ENCODE results near the gene KIAA1549. TPM values are rescaled to one million over a fixed set of nuclear protein-coding genes. Genes with fewer than 3 reads are reported as not detected.

KIAA1549 gene
- total RNA-seq, 4 donors from 2014 or later: 2.3 to 3.2 (median 2.8) TPM

- intact Hi-C loops (cut with DNase I): no loop called here
- Histone ChIP-seq H3K4me1 (no peaks in the 10 kb centered on the region), H3K4me3 (no peak overlapping the region), H3K27me3 (no peaks in the 10 kb centered on the region), H3K27ac (replicated peaks in 1 of 4) (no peak overlapping the region), H3K36me3 (peaks cover 0 to 9% (median 0%) of the 10 kb centered on the region in 4 donors), H3K9me3 (no peaks in the 10 kb centered on the region)
- no peak for DNase-seq (ENCODE audit: extremely low spot score)
- TF ChIP-seq EP300 (IDR thresholded peaks at IDR 0.05) (no peak), CTCF (IDR thresholded peaks at IDR 0.05) (no peak), POLR2AphosphoS5 (IDR thresholded peaks at IDR 0.05) (no peak), POLR2A (IDR thresholded peaks at IDR 0.05; ENCODE audit: low read depth) (no peak)
- WGBS: 85% methylated on average over 10 of the region's 20 CpGs
Observed at GRCh38 chr7:138843632-138844580, 137.3 kb downstream of the KIAA1549 start.

DNA sequence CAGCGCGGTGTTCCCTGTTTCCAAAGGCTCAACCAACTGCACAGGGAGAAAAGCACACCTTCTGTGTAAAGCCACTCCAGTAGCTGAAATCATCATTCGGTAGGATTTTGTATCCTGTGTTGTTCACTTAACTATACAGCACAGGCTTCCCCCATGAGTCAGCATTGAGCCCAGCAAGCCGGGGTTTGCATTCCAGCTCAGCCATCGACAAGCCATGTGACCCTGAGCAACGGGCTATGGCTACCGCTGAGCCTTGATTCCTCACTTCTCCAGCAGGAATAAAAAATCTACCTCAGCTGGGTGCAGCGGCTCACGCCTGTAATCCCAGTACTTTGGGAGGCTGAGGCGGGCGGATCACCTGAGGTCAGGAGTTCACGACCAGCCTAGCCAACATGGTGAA lies 139.1 kb downstream of the KIAA1549 start:
- no peak overlapping the region for H3K27ac ChIP-seq (replicated peaks in 1 of 4)
- WGBS: 83% methylated on average over 12 of the region's 12 CpGs
- H3K36me3 ChIP-seq: peaks cover 0 to 15% (median 0%) of the 10 kb centered on the region in 4 donors
- no peak overlapping the region for H3K4me3 ChIP-seq
- H3K27me3 ChIP-seq: no peaks in the 10 kb centered on the region
- peaks cover 0 to 4% (median 0%) of the 10 kb centered on the region in 4 donors for H3K4me1 ChIP-seq
- TF ChIP-seq POLR2A (IDR thresholded peaks at IDR 0.05; ENCODE audit: low read depth) (no peak), CTCF (IDR thresholded peaks at IDR 0.05) (no peak), EP300 (IDR thresholded peaks at IDR 0.05) (no peak), POLR2AphosphoS5 (IDR thresholded peaks at IDR 0.05) (no peak)
- intact Hi-C loops (cut with DNase I): no loop called here
- no peak for DNase-seq (ENCODE audit: extremely low spot score)
- no peaks in the 10 kb centered on the region for H3K9me3 ChIP-seq

GRCh38 chr7:138838166-138838565 lies 143.0 kb downstream of the KIAA1549 start:
- no peak for TF ChIP-seq EP300 (IDR thresholded peaks at IDR 0.05)
- TF ChIP-seq POLR2A (IDR thresholded peaks at IDR 0.05; ENCODE audit: low read depth): no peak
- no peak for TF ChIP-seq CTCF (IDR thresholded peaks at IDR 0.05)
- TF ChIP-seq POLR2AphosphoS5 (IDR thresholded peaks at IDR 0.05): no peak
- WGBS: 86% methylated on average over 9 of the region's 9 CpGs
- Histone ChIP-seq H3K9me3 (no peaks in the 10 kb centered on the region), H3K4me3 (no peak overlapping the region), H3K27me3 (no peaks in the 10 kb centered on the region), H3K4me1 (peaks cover 0 to 4% (median 0%) of the 10 kb centered on the region in 4 donors), H3K27ac (replicated peaks in 1 of 4) (no peak overlapping the region), H3K36me3 (peaks cover 0 to 9% (median 3%) of the 10 kb centered on the region in 4 donors)
- DNase-seq (ENCODE audit: extremely low spot score): no peak
- intact Hi-C loops (cut with DNase I): no loop called here

- no peak overlapping the region for H3K27ac ChIP-seq (replicated peaks in 1 of 4)
- no peak for DNase-seq (ENCODE audit: extremely low spot score)
- intact Hi-C loops (cut with DNase I): no loop called here
- H3K36me3 ChIP-seq: peaks cover 0 to 9% (median 3%) of the 10 kb centered on the region in 4 donors
- peak overlapping the region in 1 of 4 donors; percentile 28 for H3K4me3 ChIP-seq
- H3K9me3 ChIP-seq: no peaks in the 10 kb centered on the region
- WGBS: 64% methylated on average over 13 of the region's 13 CpGs
- H3K4me1 ChIP-seq: peaks cover 0 to 4% (median 0%) of the 10 kb centered on the region in 4 donors
- H3K27me3 ChIP-seq: no peaks in the 10 kb centered on the region
- TF ChIP-seq POLR2AphosphoS5 (IDR thresholded peaks at IDR 0.05) (no peak), POLR2A (IDR thresholded peaks at IDR 0.05; ENCODE audit: low read depth) (no peak), CTCF (IDR thresholded peaks at IDR 0.05) (no peak), EP300 (IDR thresholded peaks at IDR 0.05) (no peak)
Observed at GRCh38 chr7:138837627-138838026, 143.6 kb downstream of the KIAA1549 start.
